SH-SY5Y (cell line): Measurements from ENCODE around the gene ABCA2.

Experiments
- GATA2 ChIP-seq: IDR thresholded peaks from 2 replicates; pipeline ENCODE4 v1.6.1; 2011; ENCODE audit warnings: mild to moderate bottlenecking, low read depth, low read length
- GATA3 ChIP-seq: IDR thresholded peaks from 2 replicates; pipeline ENCODE4 v1.6.1; 2011; ENCODE audit warnings: low read depth, mild to moderate bottlenecking, low read length, moderate library complexity

GRCh38 chr9:136957901-136958300 lies 70.1 kb downstream of the ABCA2 start:
- no peak for TF ChIP-seq GATA2
- no peak for TF ChIP-seq GATA3
